NCI-H69 (cell line): Measurements from ENCODE around the gene PMM1.
"Not testable (repeated sequence)": the region's sequence is repeated elsewhere in the genome, so short reads cannot be mapped to it uniquely, and the experiment has no call there.

ENCODE experiments used
- DNase-seq: peaks from one replicate; lab custom pipeline; 2025; lab: John Stamatoyannopoulos, UW

PMM1 gene

DNA sequence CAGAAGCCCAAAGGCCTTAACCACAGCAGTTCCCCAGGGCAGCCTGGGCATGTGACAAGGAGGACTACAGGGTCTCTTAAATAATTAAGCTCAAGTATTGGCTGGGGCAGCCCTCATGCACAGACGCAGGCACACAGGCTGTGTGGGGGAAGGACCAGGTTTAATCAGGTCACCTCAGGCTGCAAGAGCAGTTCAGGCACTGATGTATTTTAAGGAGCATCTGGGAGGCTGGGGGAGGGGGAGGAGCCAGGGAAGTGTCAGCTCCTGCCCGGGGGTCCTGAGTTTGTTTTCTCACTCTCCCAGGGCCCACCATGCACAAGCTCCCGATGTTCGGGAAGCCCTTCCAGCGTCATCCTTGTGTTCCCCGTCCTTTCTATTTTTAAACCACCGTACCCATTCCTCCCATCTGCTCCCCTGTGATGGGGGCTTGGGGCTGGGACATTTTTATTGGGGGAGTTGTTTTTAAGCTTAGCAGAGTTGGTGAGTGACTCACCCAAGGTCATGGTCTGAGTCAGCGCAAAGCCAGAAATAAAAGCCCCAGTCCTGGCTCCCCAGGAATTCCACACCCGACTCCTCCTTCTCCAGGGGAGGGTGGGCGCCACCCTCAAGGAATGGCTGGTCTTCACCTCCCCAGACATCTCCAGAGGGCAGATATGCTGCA lies 26.5 kb downstream of the PMM1 start:
- DNase-seq = no peak

DNA sequence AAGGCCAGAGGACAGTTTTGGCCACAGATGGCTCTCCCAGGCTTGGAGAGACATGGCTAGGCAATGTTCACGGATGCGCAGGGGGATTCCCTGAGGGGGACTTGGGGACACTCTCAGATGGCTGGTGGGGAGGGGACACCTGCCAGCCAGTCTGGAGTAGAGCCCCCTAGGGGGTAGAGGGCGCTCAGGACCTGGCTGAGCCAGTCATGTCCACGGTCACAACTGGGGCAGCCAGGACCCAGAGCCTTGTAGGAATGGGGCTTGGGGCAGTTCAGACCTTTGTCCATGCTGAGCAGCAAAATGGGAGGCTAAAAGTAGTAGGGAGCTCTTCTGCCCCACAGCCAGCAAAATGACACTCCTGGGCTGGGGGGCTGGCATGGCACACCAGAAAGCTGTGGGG lies 27.2 kb downstream of the PMM1 start:
- no peak for DNase-seq

DNA sequence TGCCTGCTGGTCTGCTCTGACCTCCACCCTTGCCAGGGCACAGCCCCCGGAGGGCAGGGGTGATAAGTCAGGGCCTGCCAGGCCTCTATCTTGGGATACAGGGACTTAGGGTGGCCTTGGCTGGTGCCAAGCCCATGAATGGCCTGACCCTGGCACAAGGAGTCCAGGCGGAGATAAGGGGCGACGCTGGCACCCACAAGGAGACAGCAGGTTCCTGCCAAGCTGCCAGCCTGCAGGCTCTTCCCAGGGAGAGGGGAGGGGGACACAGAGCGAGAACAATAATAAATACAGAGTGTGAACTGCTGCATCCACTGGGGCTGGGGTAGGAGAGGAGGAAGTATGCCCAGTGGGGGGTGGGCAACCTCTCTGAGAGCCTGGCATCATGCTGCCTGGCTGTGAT lies 27.9 kb downstream of the PMM1 start:
- peak; percentile 84 for DNase-seq

DNA sequence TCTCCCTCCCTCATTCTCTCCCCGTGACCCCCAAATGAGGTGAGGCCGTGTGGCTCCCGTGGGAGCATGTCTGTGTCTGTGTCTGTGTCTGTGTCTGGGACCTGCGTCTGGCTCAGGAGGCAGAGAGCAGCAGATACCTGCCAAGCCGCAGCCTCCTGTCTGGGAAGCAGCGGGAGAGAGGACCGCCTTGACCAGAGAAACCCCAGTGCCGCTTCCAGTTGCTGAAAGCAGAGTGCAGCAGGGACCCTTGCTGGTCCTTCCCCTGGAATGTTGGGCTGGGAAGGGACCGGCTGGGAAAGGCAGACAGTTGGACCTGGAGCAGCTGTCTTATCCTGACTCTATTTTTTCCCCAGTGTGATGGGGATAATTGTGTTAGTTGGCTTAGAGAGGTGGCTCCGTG lies 28.3 kb downstream of the PMM1 start:
- peak; percentile 27 for DNase-seq

DNA sequence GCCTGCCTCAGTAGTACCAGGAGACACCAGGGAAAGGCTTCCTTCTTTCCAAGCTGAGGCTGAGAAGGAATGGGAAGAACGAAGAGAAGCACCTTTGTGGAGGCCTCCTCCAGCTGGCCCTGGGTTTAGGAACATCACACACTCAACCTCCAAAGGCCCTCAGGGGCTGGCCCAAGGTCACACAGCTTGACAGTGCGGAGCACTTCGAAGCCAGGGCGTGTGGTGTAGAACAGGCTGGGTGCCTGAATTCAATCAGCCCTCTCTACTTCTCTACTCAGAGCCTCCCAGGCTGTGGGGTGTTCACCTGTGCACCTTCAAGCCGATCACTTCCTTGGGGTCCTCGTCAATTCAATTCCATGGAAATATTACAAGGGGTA lies 29.6 kb downstream of the PMM1 start:
- no peak for DNase-seq

DNA sequence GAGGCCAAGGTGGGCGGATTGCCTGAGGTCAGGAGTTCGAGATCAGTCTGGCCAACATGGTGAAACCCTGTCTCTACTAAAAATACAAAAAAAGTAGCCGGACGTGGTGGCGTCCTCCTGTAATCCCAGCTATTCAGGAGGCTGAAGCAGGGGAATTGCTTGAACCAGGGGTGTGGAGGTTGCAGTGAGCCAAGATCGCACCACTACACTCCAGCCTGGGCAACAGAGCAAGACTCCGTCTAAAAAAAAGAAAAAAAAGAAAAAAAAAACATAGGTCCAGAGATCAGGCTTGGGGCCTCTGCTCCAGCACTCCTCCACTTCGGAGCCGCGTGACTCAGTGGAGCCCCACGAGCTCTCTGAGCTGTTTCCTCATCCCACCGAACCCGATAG lies 31.4 kb downstream of the PMM1 start:
- DNase-seq = not testable (repeated sequence)

DNA sequence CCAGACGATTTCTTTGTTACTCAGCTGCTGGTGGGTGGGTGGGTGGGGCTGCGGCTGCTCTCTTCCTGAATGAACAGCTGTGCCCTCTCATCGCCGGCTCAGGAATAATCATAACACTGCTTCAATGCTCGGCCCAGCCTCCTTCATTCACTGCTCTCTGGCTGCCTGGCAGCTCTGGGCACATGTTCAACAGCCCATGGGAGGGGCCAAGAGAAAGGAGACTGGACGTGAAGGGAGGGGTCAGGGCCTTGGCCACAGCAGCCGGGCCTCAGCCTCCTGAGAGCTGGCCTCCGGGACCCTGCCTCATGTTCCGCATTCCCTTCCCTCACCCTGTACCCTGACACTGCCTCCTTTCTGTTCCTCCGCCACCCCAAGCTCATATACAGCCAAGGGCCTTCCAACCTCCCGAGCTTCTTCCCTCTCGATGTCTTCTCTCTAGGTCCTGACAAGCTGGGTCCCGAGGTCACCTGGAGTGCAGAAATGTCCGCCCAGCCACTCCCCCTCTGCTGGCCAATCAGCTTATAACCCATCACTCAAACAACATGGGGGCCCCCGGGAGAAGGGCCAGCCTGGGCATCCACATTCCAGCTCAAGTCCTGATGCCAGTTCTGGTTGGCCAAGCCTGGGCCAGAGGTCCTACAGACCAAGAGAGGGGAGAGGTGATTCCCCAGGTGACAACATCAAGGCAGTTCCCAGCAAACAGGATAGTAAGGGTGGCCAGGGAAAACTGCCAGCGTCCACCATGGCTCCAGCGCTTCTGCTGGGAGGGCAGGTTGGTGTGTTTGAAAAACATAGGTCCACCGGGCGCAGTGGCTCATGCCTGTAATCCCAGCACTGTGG lies 32.0 kb downstream of the PMM1 start:
- peak; percentile 87 for DNase-seq

DNA sequence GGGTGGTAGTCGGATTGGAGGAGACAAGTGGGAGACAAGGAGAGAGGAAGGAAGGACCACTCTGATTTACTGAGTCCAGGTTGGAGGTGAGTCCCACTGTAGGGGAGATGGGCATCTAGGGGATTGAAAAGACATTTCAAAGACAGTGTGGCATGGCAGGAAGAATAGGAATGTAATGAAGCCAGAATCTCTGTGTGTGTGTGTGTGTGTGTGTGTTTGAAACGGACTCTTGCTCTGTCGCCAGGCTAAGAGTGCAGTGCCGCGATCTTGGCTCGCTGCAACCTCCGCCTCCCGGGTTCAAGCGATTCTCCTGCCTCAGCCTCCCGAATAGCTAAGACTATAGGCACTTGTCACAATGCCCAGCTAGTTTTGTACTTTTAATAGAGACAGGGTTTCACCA lies 33.1 kb downstream of the PMM1 start:
- DNase-seq = peak; percentile 13

DNA sequence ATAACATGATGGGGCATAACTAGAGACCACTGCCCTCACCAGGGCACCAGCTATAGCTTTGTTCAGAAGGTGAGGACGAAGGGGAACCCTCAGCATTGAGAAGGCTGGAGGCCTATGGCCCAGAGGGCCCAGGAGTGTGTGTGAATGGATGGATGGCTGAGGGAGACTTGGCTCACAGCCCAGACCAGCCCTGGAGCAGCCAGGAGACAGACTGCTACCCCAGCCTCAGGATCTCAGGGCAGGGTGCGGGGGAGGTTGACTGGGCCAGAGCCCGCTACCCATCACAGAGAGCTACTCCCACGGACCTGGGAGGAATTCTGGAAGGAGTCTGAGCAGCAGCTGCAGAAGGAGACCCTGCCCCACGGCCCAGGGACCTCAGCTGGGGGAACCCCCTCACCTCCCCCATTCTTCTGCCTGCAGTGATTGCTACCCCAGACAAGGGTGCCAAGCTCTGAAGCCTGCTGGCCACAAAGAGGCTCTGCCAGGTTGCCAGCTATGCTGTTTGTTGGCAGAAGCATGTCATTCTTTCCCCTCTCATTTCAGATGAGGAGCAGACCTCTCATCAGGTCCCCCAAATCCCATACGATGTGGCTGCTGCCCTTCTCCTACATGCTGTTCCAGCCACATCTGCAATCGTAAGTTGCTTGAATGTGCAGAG lies 34.2 kb downstream of the PMM1 start:
- DNase-seq = peak; percentile 68

DNA sequence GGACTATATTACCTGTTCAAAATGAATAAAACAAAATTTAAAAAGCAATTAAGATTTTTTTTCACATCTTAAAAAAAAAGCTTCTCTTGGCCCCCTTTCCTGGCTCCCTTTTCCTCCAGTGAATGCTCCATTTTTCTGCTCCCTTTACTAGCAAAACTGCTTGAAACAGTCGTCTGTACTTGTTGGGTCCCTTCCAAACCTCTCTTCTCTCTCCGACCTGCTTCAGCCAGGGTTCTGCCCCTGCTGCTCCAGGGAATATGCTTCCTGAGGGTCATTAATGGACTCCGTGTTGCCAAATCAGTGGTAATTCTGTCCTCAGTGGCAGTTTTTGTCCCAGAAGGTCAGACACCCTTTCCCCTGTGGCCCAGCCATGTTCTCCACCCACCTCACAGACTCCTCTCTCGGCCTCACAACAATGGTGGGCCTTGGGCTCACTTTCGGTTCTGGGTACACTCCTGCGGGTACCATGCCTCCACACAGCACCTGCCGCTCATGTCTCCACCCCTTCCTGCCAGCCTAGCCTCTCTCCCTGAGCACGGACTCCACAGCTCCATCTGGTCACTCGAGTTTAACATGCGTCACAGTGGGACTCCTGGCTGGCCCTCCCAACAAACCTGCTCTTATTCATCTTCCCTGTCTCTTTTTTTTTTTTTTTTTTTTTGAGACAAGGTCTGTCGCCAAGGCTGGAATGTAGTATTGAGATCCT lies 37.6 kb downstream of the PMM1 start:
- DNase-seq = peak; percentile 44

DNA sequence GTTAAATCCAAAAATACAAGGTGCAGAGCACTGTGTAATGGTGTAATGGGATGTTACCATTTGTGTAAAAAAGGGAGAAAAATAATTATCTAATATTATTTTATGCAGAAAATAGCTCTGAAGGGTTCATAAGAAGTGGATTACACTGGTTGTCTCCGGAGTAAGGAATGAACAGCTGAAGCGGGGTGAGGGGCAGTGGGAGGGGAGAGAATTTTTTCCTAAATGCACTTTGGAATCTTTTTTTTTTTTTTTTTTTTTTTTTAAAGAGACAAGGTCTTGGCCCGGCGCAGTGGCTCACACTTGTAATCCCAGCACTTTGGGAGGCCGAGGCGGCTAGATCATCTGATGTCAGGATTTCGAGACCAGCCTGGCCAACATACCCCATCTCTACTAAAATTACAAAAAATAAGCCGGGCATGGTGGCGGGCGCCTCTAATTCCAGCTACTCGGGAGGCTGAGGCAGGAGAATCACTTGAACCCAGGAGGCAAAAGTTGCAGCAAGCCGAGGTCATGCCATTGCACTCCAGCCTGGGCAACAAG lies 38.6 kb downstream of the PMM1 start:
- no peak for DNase-seq

DNA sequence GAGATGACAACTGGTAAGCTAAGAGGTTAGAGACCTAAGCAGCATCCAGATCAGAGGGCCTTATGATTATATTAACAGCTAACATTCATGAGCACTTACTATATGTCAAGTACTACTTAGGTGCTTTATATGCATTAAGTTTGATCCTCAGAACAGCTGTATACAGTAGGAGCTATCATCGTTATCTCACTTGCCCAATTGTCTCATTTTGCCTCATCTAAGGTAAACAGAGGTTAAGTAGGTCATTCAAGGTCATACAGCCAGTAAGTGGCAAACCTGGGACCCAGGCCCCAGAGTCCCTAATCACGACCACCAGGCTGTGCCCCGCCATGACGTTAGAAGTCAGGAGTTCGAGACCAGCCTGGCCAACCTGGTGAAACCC lies 40.8 kb downstream of the PMM1 start:
- no peak for DNase-seq

DNA sequence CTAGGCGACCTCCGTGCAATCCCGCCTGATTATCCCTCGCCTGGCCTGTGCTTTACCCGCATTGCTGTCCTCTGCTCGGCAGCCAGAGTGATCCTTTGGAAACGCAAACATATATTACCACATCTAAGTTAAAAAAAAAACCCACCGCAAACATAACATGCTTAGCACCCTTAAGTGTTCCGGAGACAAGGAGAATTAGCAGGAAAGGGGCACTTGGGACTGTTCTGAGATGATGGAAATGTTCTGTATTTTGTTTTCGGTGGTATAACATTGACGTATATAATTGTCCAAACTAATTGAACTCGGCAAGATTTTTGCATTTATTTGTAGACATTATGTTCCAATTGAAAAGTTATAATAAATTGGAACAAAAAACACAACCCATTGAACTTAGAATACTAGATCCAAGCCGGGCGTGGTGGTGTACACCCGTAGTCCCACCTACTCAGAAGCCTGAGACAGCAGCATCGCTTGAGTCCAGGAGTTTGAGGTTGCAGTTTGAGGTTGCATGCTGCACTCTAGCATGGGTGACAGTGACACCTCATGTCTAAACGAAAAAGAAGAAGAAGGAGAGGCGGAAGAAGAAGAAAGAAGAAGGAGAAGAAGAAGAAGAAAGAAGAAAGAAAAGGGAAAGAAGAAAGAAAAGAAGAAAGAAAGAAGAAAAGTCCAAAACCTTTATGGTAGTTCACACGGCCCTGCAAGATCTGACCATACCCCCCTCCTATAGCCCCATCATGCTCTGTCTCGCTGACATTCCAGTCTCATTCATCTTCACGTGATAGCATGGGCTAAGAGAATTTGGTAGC lies 44.8 kb downstream of the PMM1 start:
- peak; percentile 39 for DNase-seq

DNA sequence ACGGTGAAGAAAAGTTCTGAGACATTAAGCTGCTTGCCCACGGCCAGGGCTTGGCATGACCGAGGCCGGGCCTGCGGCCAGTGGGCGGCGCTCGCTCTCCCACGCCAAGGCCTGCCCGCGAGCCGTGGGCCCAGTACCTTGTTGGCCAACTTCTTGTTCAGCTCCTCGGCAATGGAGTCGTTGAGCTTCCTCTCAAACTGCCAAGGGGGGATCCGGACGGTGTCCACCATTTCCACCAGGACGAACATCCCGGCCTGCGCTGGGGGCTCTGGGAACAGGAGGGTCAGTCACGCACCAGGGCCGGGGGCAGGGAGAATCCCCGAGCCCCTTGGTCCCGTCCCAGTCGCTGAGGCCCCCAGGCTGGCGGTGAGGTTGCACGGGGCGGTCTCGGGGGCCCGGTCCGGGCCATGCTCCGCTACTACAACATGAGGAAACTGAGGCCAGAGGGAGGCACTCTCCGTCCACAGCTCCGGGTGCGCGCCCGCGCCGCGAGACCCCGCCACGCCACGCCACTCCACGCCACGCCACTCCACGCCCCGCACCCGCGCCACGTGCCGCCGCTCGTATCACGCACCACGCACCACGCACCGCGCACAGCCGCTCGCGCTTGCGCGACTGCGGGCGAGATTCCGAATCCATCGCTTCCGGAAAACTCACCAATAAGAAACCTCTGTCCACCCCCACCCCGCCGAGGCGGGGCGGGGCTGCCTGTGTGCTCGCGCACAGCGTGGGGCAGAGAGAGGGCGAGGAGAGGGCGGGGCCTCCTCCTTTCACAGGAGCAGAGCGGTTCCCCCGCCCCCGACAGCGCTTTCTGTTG lies 45.6 kb downstream of the PMM1 start, which contains the start of gene POLR3H:
Gene POLR3H, minus strand, starts transcription at position 617 of the 817 bp plus-strand sequence. Its CDS starts 369 bp downstream, at position 248.
- DNase-seq = peak; percentile 100

DNA sequence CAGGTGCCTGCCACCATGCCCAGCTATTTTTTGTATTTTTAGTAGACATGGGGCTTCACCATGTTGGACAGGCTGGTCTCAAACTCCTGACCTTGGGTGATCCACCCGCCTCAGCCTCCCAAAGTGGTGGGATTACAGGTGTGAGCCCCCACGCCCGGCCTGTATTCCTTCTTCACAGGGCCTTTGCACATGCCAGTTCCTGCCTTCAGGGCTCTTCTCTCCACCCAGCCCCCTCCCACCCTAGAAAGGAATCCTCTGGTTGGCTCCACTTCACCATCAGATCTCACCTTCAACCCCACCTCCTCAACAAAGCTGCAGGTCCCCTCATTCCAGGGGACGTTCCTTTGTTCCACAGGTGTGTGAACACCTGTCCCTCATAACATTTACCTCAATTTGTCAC lies 47.4 kb downstream of the PMM1 start:
- DNase-seq = no peak

DNA sequence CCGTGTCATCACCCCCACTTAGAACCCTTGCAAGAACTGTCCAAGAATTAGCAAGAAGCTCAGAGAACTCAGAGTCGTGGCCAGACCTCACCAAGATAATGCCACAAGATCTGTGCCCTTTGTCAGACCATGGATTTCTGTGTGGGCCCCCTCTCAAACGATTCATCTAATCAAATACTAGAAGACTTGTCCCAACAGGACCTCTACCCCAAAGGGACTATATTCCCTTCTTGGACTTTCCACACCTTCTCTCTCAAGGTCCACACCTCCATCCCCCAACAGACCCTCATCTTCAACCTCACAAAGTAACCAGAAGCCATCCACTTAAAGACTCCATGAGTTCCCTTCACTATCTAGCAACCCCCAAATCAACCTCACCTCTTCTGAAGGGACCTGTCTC lies 48.2 kb downstream of the PMM1 start:
- no peak for DNase-seq

DNA sequence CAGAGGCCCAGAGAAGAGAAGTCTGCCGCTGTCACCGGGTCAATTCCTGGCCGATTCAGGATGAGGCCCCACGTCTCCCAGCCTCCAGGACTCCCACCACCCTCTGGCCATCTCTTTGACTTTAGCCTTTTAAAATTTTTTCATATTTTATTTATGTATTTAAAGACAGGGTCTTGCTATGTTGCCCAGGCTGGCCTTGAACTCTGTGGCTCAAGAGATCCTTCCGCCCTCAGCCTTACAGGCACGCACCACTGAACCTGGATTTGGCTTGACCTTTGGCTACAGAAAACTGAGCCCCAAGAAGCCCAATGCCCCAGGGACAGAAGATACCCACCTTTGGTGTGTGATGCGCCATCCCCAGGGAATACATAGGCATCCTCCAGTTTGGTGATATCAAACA lies 49.3 kb downstream of the PMM1 start:
- no peak for DNase-seq

DNA sequence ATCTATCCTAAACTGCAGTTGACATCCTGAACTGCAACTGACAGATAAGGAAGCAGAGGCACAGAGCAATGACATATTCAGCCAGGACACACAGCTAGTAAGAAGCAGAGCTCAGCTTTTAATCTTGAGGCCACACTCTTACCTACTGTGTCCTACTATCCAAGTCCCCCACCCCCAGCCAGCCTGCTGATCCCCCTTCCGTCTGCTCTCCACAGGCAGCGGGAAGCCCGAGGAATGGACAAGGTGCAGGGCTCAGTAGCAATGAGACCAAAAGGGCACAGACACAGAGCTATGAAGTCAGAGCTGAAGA lies 49.7 kb downstream of the PMM1 start:
- DNase-seq = no peak

DNA sequence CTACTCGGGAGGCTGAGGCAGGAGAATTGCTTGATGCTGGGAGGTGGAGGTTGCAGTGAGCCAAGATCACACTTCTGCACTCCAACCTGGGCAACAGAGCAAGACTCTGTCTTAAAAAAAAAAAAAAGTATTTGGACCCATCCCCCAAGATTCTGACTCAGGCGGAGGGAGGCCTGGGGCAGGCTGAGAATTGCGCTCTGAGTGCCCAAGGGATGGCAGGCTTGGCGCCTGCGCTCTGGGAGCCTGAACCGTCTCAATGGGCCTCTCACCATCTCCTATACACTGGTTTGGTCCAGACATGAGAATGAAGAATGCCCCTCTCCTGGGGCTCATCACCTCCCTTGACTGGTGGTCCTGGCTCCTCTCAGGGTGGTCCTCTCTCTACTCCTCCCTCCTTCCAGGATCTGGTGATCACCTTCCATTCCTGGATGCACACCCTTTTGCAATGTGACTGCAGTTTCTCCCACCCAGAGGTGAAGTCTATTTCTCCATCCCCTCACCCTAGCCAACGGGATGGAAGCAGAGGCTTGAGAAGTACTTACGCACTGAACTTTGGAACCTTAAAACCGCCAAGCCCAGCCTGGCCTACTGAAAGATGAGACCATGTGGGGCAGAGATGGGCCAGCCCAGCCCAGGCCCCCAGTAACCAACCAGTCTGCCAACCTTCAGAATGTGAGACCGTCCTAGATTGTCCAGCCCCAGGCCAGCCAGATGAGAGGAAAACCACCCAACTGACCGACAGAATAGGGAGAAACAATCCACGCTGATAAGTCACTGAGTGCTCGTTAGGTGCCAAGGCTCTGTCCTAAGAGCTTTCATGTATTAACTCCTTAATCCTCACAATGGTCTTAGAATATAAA lies 50.3 kb downstream of the PMM1 start:
- DNase-seq = no peak

DNA sequence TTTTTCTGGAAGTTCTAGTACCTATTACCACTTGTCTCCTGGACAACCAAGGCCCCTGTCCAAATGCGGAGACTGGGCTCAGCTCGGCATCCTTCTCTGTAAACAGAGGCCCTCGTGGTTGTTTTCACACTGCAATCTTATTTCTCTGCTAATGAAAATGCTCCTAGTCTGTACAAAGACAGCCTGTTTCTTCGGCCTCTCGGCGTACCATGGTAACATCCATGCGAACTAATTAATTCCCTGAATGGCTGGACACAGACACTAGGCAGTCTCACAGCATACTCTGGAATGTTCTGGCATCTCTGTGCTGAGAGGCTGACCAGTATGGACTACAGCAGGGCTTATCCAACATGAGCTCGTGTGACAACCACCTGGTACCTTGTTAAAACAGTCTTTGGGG lies 51.1 kb downstream of the PMM1 start:
- DNase-seq = no peak
